ENCODE measurements around the gene RERE.
A peak's percentile ranks its signal among the peaks of the same experiment; 100 is the strongest.
"Not testable (repeated sequence)": the region's sequence is repeated elsewhere in the genome, so short reads cannot be mapped to it uniquely, and the experiment has no call there.

The RERE gene

DNA sequence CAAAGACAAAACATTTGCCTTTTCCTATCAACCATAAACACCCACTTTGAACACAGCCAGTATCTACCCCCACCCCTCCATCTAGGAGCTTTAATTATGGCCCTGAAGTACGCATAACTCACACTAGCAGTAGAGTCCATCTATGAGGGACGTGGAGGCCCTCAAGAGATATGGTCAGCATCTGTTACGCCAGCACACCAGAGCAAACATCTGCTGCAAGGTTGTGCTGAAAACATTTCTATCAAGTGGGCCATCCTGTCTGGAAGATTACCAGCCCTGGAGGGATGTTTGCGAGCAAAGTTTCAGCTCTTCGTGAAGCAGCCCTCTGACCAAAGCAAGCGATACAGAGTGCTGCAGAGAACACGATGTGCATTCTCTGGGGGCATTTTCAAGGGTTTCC, 424.9 kb downstream of the RERE start:
- no peak overlapping the region for H3K4me3 Mint-ChIP-seq
- H3K27me3 Mint-ChIP-seq, result no peaks in the 10 kb centered on the region
- no peak for ATAC-seq (replicated peaks)
- no peak for DNase-seq
- no peaks in the 10 kb centered on the region for H3K9me3 Mint-ChIP-seq
- peaks cover 19% of the 10 kb centered on the region for H3K36me3 Mint-ChIP-seq (ENCODE audit: insufficient read depth)
- H3K27ac Mint-ChIP-seq, result peak overlapping the region; percentile 10 to 33
- peaks cover 49 to 67% of the 10 kb centered on the region in 2 donors for H3K4me1 Mint-ChIP-seq (ENCODE audit: low read depth in 2 of 2)

DNA sequence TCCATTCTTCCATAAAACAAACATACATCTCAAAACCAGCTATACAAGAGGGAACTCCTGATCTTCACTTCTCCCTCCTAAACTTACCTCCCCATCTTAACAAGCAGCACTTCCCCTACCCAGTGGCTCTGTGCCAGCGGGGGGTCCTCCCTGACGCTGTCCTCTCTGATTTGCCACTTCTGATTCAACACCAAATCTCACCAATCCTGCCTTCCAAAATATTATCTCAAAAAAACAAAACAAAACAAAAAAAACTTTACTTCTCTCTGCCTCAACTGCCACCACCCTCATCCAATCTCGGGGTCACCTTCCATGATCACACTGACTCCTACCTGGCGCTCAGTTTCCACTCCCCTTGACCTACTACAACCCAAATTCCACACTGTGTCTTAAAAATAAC, 426.7 kb downstream of the RERE start:
- no peaks in the 10 kb centered on the region for H3K9me3 Mint-ChIP-seq

DNA sequence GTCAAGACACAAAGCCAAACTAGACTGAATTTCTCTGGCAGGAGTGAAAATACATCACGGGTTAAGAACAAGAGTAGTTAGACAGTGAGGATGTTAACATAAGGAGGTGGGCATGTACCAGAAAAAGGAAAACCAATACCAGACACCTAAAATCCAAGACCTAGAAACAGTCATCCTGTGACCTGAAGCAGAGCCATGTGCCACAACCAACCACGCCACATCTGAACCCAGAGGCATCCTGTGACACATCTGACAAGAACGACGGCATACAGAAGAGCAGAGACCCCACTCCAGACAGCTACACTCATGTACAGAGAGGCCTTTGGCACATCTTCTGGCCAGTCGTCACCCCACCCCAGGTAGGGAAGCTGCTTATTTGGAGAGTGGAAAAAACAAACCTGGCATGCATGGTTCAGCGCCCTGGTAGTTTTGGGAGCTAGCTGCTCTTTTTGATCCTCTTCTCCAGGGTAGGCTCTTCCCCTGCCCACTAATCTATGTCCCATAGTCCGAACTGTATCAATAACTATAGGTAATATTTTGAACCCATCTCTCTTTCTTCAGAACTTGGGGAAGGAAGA, 427.4 kb downstream of the RERE start:
- Mint-ChIP-seq H3K4me3 (no peak overlapping the region), H3K4me1 (ENCODE audit: low read depth in 2 of 2) (peaks cover 44 to 59% of the 10 kb centered on the region in 2 donors), H3K36me3 (ENCODE audit: insufficient read depth) (peaks cover 12% of the 10 kb centered on the region), H3K9me3 (no peaks in the 10 kb centered on the region), H3K27ac (peak overlapping the region; percentile 41 to 66), H3K27me3 (no peaks in the 10 kb centered on the region)
- ATAC-seq (replicated peaks), result no peak
- DNase-seq, result no peak

More for the DNA sequence above, 426.7 kb downstream of the RERE start:
- Mint-ChIP-seq H3K27ac (peak overlapping the region; percentile 66 to 86), H3K4me1 (ENCODE audit: low read depth in 2 of 2) (peaks cover 48 to 64% of the 10 kb centered on the region in 2 donors), H3K4me3 (no peak overlapping the region), H3K36me3 (ENCODE audit: insufficient read depth) (peaks cover 18% of the 10 kb centered on the region), H3K27me3 (no peaks in the 10 kb centered on the region)
- ATAC-seq (replicated peaks), result no peak
- DNase-seq, result no peak

DNA sequence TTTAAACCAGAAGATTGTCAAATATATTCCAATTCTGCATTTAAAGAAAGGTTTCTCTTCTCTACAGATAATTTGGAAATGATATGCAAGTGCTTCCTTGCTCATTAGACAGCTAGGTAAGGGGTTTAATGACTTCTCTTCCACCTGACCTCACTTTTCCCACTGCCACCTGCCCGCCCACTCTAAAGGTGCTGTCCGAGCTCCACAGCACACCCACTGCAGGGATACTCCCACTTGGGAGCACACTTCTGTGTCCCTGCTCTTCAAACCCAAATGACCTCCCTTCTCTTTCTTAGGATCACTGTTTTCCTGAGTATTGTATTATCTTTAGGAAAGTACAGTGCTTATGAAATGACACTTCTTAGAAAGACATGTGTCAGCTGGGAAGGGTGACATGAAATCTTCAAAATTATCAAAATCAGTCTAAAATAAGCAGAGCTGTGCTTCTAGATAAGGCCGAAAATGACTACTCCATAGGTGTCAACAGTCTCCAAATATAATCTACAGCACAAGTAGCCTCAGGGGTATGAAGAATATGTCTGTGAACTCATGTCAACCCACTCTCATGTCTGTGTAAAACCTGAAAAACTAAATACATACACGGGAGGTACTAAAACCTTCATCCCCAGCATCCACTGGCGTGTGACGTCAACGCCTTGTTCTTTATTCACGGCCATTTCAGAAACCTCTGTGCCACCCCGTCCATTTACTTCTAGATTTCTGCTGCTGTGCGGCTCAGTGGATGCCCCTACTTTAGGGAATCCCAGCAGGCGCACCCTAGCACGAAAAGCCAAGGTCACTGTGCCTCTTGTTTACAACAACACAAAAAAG, 428.5 kb downstream of the RERE start:
- no peaks in the 10 kb centered on the region for H3K27me3 Mint-ChIP-seq
- H3K4me1 Mint-ChIP-seq (ENCODE audit: low read depth in 2 of 2), result peaks cover 50 to 63% of the 10 kb centered on the region in 2 donors
- no peak overlapping the region for H3K4me3 Mint-ChIP-seq
- DNase-seq (no peak), ATAC-seq (replicated peaks) (no peak)
- H3K27ac Mint-ChIP-seq, result peak overlapping the region in 1 of 2 donors; percentile 36
- H3K9me3 Mint-ChIP-seq, result no peaks in the 10 kb centered on the region
- H3K36me3 Mint-ChIP-seq (ENCODE audit: insufficient read depth), result peaks cover 8% of the 10 kb centered on the region

DNA sequence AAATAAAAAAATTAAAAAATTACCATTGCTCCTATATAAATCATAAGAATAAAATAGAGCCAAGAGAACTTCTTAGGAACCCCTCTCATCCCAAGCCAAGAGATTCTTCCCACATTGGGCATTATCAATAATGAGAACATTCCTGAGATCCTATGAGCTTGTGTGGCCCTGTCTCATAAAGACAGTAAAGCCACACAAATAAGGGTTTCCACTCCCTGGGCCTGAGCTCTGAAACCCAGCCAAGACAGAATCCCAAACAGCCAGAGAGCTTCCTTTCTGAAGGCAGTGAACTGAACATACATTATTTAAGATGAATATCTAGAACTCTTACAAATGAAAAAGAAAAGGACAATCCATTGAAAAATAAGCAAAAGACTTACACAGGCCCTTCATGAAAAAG, 431.2 kb downstream of the RERE start:
- H3K27ac Mint-ChIP-seq, result peak overlapping the region; percentile 39 to 78
- no peaks in the 10 kb centered on the region for H3K27me3 Mint-ChIP-seq
- peaks cover 57 to 65% of the 10 kb centered on the region in 2 donors for H3K4me1 Mint-ChIP-seq (ENCODE audit: low read depth in 2 of 2)
- ATAC-seq (replicated peaks), result no peak
- H3K4me3 Mint-ChIP-seq, result no peak overlapping the region
- peaks cover 12% of the 10 kb centered on the region for H3K36me3 Mint-ChIP-seq (ENCODE audit: insufficient read depth)
- no peaks in the 10 kb centered on the region for H3K9me3 Mint-ChIP-seq
- DNase-seq, result no peak

DNA sequence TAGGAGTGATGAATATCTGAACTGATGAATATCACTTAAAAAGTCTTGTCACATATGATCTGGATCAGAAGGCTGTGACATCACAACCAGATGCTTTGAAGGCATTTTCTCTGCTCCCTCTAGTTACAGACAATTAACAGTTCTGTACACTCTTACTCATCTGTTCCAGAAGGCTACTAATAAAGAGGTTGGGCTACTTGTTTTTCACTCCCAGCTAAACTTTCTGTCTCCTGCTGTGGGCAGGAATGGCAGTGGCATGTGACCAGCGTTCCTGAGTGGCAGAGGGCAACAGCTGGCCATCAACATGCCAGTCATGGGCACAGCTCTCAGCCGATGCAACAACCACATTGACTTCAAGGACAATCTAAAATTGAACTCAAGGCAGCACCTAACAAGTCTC, 432.9 kb downstream of the RERE start:
- peak overlapping the region; percentile 26 to 42 for H3K27ac Mint-ChIP-seq
- H3K36me3 Mint-ChIP-seq (ENCODE audit: insufficient read depth), result peaks cover 17% of the 10 kb centered on the region
- no peaks in the 10 kb centered on the region for H3K9me3 Mint-ChIP-seq
- ATAC-seq (replicated peaks) (no peak), DNase-seq (no peak)
- H3K4me3 Mint-ChIP-seq, result no peak overlapping the region
- H3K27me3 Mint-ChIP-seq, result no peaks in the 10 kb centered on the region
- peaks cover 54 to 57% of the 10 kb centered on the region in 2 donors for H3K4me1 Mint-ChIP-seq (ENCODE audit: low read depth in 2 of 2)

DNA sequence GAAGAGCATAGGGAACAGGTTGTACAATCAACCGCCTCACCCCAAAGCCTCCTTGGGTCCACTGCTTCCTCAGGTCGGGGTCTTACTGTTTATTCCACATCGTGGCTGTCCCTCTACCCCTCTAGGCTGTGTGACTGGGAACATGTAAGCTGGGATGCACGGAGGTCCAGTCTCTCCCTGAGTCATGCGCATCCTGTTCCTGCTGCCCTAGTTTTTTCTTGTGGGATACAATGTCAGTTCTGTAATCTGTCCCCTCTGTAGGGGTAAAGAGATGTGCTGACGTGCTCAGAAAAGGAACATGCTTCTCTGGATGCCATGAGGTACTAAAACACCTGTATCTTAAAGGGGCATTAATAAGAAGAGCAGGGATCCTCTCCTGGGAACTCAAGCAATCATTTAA, 433.4 kb downstream of the RERE start:
- H3K4me3 Mint-ChIP-seq, result no peak overlapping the region
- peaks cover 13% of the 10 kb centered on the region for H3K36me3 Mint-ChIP-seq (ENCODE audit: insufficient read depth)
- no peaks in the 10 kb centered on the region for H3K9me3 Mint-ChIP-seq
- ATAC-seq (replicated peaks), result no peak
- H3K27ac Mint-ChIP-seq, result peak overlapping the region; percentile 26 to 42
- DNase-seq, result no peak
- peaks cover 54 to 59% of the 10 kb centered on the region in 2 donors for H3K4me1 Mint-ChIP-seq (ENCODE audit: low read depth in 2 of 2)
- H3K27me3 Mint-ChIP-seq, result no peaks in the 10 kb centered on the region

DNA sequence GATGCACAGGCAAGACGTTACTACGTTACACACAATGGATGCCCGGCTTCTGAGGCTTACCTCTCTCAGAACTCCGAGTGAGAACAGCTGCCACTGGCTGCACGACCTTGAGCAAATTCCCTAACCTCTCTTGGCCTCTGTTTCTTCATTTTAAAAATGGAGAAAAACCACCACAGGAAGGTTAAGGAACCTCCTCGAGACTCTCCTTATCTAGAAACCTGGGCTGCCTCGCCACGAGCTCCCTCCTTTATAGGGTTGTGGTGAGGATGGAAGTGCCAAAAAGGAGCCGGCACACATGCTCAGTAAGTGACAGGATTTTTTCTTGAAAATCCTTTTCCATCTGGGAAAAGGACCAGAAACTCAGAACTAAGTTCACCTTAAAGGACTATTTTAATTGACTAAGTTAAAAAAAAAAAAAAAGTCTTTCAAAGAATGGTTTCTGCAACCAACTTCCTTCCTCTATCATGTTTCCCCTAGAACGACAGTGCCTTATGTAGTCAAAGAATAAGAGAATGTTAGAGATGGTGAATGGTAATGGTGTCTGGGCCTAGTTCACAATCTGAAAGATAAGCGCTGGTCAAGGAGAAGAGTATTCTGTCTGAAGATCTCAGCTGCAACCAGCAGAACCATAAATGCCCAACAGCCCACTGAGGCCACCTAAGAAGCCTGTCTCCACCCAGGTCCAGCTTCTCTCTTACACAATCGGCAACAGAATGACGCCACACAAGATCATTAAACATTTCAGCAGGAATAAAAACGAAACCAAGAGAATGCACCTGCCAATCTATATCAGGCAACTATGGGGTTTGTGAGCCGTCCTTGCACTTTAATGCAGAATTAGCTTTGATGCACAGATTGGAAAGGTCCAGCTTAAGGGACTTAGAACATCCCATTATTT, 434.6 kb downstream of the RERE start:
- Mint-ChIP-seq H3K4me3 (peak overlapping the region; percentile 44 to 71), H3K9me3 (no peaks in the 10 kb centered on the region), H3K27ac (peak overlapping the region; percentile 73 to 74), H3K36me3 (ENCODE audit: insufficient read depth) (peaks cover 9% of the 10 kb centered on the region), H3K27me3 (no peaks in the 10 kb centered on the region), H3K4me1 (ENCODE audit: low read depth in 2 of 2) (peaks cover 57 to 60% of the 10 kb centered on the region in 2 donors)
- DNase-seq (no peak), ATAC-seq (replicated peaks) (no peak)

DNA sequence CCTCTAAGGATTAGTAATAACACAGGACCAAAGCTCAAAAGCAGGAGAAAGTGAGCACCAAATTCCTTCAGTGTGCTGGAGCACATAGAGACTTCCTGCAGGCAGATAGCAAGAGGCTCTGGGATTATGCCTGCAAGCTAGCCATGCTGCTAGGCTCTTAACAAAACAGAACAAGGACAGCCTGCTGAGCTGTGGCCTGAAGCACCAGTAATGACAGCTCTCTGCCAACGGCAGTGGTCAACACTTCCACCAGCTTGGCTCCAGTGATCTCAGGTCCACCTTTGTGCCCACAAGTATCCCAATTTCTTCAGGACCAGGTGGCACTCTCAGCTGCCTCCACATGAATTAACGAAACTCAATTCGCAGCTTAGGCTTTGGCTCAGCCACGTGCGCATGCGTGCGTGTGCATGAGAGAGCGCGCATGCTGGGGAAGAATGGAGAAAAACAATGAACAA, 435.4 kb downstream of the RERE start:
- Mint-ChIP-seq H3K4me3 (no peak overlapping the region), H3K27me3 (no peaks in the 10 kb centered on the region), H3K4me1 (ENCODE audit: low read depth in 2 of 2) (peaks cover 55 to 56% of the 10 kb centered on the region in 2 donors), H3K27ac (no peak overlapping the region), H3K36me3 (ENCODE audit: insufficient read depth) (peaks cover 14% of the 10 kb centered on the region), H3K9me3 (no peaks in the 10 kb centered on the region)
- DNase-seq, result no peak
- no peak for ATAC-seq (replicated peaks)

DNA sequence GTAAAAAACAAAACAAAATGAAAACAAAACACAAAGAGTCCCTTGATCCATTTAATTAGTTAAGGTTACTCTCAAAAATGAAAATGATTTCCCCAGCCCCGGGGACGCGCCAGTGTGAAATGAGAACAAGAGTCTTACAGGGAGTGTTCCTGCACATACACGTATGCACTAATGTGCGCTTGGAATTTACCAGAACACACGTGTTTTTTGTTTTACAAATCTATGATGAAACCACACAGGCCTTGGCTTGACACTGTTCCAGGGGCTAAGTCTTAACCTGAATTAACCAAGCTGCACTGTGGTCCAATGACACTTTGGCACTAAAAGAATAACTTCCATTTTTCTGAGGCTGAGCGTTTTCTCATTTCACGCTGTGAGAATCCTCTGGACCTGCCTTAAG, 435.8 kb downstream of the RERE start:
- DNase-seq (no peak), ATAC-seq (replicated peaks) (no peak)
- peaks cover 14% of the 10 kb centered on the region for H3K36me3 Mint-ChIP-seq (ENCODE audit: insufficient read depth)
- no peaks in the 10 kb centered on the region for H3K9me3 Mint-ChIP-seq
- no peaks in the 10 kb centered on the region for H3K27me3 Mint-ChIP-seq
- H3K4me1 Mint-ChIP-seq (ENCODE audit: low read depth in 2 of 2), result peaks cover 51 to 52% of the 10 kb centered on the region in 2 donors
- H3K27ac Mint-ChIP-seq, result peak overlapping the region in 1 of 2 donors; percentile 32
- H3K4me3 Mint-ChIP-seq, result no peak overlapping the region

DNA sequence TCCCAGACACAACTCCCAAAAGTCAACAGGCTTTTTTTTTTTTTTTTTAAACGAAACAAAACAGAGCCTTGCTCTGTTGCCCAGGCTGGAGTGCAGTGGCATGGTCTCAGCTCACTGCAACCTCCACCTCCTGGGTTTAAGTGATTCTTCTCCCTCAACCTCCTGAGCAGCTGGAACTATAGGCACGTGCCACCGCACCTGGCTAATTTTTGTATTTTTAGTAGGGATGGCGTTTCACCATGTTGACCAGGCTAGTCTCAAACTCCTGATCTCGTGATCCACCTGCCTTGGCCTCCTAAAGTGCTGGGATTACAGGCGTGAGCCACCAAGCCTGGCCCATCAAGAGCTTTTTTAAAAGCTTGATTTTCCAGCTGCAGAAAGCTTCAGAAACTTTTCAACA, 437.1 kb downstream of the RERE start:
- not testable (repeated sequence) for H3K4me3 Mint-ChIP-seq; DNase-seq; H3K9me3 Mint-ChIP-seq; H3K27me3 Mint-ChIP-seq; ATAC-seq (replicated peaks)
- Mint-ChIP-seq H3K27ac (peak overlapping the region in 1 of 2 donors; percentile 19), H3K4me1 (ENCODE audit: low read depth in 2 of 2) (peaks cover 51 to 55% of the 10 kb centered on the region in 2 donors), H3K36me3 (ENCODE audit: insufficient read depth) (peaks cover 14% of the 10 kb centered on the region)

DNA sequence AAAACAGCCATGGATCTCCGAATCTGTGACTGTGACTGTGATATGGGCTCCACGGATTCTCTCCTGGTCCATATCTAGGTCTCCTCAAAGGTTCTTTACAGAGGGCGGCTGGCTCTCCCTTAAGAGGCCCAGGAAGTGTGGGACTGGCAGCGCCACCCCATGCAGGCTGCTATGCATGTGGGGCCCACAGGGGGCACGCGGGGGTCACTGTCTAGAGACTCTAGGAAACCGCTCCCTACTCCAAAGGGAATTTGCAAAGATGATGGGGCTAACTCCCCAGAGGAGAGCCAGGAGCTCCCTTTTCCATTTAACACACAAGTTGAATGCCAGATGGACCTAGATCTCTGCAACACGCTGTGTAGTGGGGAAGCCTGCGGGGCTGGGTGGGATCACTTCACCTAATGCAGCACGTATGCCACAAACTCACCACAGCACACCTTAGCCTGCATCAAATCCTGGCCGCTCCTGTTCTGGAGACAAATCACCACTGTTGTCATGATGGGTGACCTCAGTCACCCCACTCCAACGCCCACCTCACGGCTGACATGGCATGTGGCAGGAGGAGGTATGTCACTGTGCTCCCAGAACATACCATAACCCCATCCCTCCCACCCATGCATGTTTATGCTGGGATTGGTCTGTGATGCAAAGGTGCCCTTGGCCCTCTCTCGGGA, 437.8 kb downstream of the RERE start:
- ATAC-seq (replicated peaks) (no peak), DNase-seq (no peak)
- Mint-ChIP-seq H3K36me3 (ENCODE audit: insufficient read depth) (peaks cover 14% of the 10 kb centered on the region), H3K4me1 (ENCODE audit: low read depth in 2 of 2) (peaks cover 53 to 55% of the 10 kb centered on the region in 2 donors), H3K4me3 (no peak overlapping the region), H3K9me3 (no peaks in the 10 kb centered on the region), H3K27ac (no peak overlapping the region), H3K27me3 (no peaks in the 10 kb centered on the region)

DNA sequence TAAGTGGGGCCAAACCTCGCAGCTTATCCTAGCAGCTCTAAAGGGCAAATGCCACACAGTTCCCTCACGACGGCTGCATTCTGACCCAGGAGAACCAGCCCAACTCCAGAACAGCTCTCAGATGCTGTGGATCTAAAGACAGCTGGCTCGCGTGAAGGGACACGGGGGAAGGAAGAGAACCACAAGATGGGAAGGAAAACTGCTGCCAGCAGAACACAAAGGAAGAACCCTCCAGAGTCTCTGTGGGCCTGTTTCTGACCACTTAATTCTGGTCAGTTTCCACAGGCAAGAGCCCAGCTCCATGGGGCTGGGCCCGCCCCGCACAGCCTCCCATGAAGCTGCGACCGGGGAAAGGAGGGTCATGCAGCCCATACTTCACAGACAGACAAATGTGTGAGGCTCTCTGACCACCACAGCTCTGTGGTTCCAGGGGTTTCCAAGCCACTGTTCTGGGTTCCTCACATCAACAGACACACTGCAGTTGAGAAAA, 438.4 kb downstream of the RERE start:
- Mint-ChIP-seq H3K27ac (peak overlapping the region; percentile 39 to 79), H3K9me3 (no peaks in the 10 kb centered on the region), H3K36me3 (ENCODE audit: insufficient read depth) (peaks cover 14% of the 10 kb centered on the region), H3K27me3 (no peaks in the 10 kb centered on the region), H3K4me1 (ENCODE audit: low read depth in 2 of 2) (peaks cover 50 to 51% of the 10 kb centered on the region in 2 donors), H3K4me3 (peak overlapping the region in 1 of 2 donors; percentile 40)
- DNase-seq, result no peak
- ATAC-seq (replicated peaks), result no peak

All from effector memory CD8-positive, alpha-beta T cell (primary cell).